Naive thymus-derived CD4-positive, alpha-beta T cell (primary cell): ENCODE measurements around the gene GNG12. TPM values are rescaled to one million over a fixed set of nuclear protein-coding genes. Genes with fewer than 3 reads are reported as not detected.

ENCODE experiments used
- ATAC-seq: fragments of 150-1000 bp; cut with Tn5 transposase; 2 replicates; pipeline ENCODE4 v1.10.0; 2021; ENCODE audit warnings: mild to moderate bottlenecking, moderate library complexity
- CTCF ChIA-PET: fragments of 350-600 bp; sonication (Branson Sonifier 250); formaldehyde crosslinking; loops from one replicate; lab custom pipeline; 2021; ENCODE audit warnings: antibody characterized with exemption; lab: Charles Lee
- POLR2A ChIA-PET: fragments of 350-600 bp; sonication (Branson Sonifier 250); formaldehyde crosslinking; loops from one replicate; lab custom pipeline; 2021; ENCODE audit warnings: antibody characterized with exemption, inconsistent platforms; lab: Charles Lee
- DNase-seq, 9 donors: peaks; one replicate each; pipeline versions ENCODE4 v3.0.0 to v3.0.0-alpha.2; 2020 to 2022; ENCODE audit warnings: mixed read lengths in 1 of 9
- H3K27ac ChIP-seq: one replicate; pipeline ENCODE4 v1.7.0; 2013; ENCODE audit warnings: mild to moderate bottlenecking, low read depth, low read length, moderate library complexity
- H3K27me3 ChIP-seq, 2 donors: one replicate each; pipeline ENCODE4 v1.7.0; 2013; ENCODE audit warnings: low read length in 2 of 2, mild to moderate bottlenecking in 2 of 2, moderate library complexity in 2 of 2; ENCODE audit not compliant: control insufficient read depth in 2 of 2, insufficient read depth in 2 of 2
- H3K36me3 ChIP-seq, 3 experiments: 1 replicate in 2 of 3; 2 replicates in 1 of 3; pipeline ENCODE4 v1.7.0; 2013; ENCODE audit warnings: low read length in 3 of 3, mild to moderate bottlenecking in 3 of 3, moderate library complexity in 1 of 3; ENCODE audit not compliant: insufficient read depth in 3 of 3, control insufficient read depth in 2 of 3
- H3K4me1 ChIP-seq, 2 donors: one replicate each; pipeline ENCODE4 v1.7.0; 2013; ENCODE audit warnings: low read length in 2 of 2, mild to moderate bottlenecking in 2 of 2, moderate library complexity in 1 of 2; ENCODE audit not compliant: control insufficient read depth in 2 of 2, insufficient read depth in 2 of 2
- H3K4me3 ChIP-seq: 2 replicates; pipeline ENCODE4 v1.7.0; 2013; ENCODE audit warnings: mild to moderate bottlenecking, low read length
- H3K9me3 ChIP-seq, 3 experiments: 1 replicate in 2 of 3; 2 replicates in 1 of 3; pipeline ENCODE4 v1.7.0; 2013; ENCODE audit warnings: low read length in 3 of 3; ENCODE audit not compliant: control insufficient read depth in 2 of 3
- H3K27ac Mint-ChIP-seq, 9 donors: one replicate each; pipeline ENCODE4 v1.8.0; 2020 to 2022; ENCODE audit warnings: mixed read lengths in 9 of 9, mild to moderate bottlenecking in 8 of 9, moderate library complexity in 5 of 9, inconsistent platforms in 2 of 9
- H3K27me3 Mint-ChIP-seq, 5 donors: one replicate each; pipeline ENCODE4 v1.8.0; 2021 to 2022; ENCODE audit warnings: mixed read lengths in 5 of 5, mild to moderate bottlenecking in 1 of 5
- H3K36me3 Mint-ChIP-seq, 5 donors: one replicate each; pipeline ENCODE4 v1.8.0; 2020 to 2022; ENCODE audit warnings: mixed read lengths in 5 of 5, mild to moderate bottlenecking in 3 of 5, inconsistent platforms in 1 of 5
- H3K4me1 Mint-ChIP-seq, 7 donors: one replicate each; pipeline ENCODE4 v1.8.0; 2020 to 2022; ENCODE audit warnings: mixed read lengths in 7 of 7, mild to moderate bottlenecking in 3 of 7, inconsistent platforms in 1 of 7
- H3K4me3 Mint-ChIP-seq, 10 donors: one replicate each; pipeline ENCODE4 v1.8.0; 2020 to 2022; ENCODE audit warnings: mild to moderate bottlenecking in 10 of 10, mixed read lengths in 10 of 10, moderate library complexity in 6 of 10, inconsistent platforms in 2 of 10
- H3K9me3 Mint-ChIP-seq, 11 donors: one replicate each; pipeline ENCODE4 v1.8.0; 2020 to 2022; ENCODE audit warnings: mixed read lengths in 11 of 11, mild to moderate bottlenecking in 4 of 11, inconsistent platforms in 1 of 11, moderate library complexity in 1 of 11
- intact Hi-C, 2 donors: fragments of 100-400 bp; cut with micrococcal nuclease; formaldehyde crosslinking; loops; one replicate each; pipeline ENCODE4 v1.15.1; 2023
- polyA plus RNA-seq, 2 donors: library from polyadenylated mRNA; unstranded; fragments of 300-500 nt; fragmentation: Illumina TruSeq; gene quantifications; one replicate each; pipeline ENCODE4 v1.2.3, GENCODE V29; 2021
- total RNA-seq, 6 experiments: library from RNA in 5 of 6; stranded (reverse) in 5 of 6; gene quantifications; 1 replicate in 5 of 6; 2 replicates in 1 of 6; pipeline ENCODE4 v1.2.3 and lab custom pipeline; 2021 to 2026

GNG12 gene
- total and polyA plus RNA-seq, 7 experiments from 2014 or later: not detected

DNA sequence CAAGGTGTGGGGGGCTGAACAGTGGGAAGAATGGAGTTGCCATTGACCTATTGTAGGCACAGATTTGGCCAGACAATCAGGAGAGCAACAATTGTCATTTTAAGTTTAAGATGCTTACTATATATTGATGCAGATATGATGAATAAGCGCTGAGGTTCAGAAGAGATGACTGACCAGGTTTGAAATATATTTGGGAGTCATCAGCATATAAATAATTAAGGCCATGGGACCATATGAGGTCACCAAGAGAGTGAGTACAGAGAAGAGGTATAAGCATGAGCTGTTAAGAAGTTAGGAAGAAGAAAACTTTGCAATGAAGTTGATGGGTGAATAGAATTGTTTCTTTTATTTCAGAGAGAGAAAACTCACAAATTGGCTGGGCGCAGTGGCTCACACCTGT lies 152.8 kb downstream of the GNG12 start:
- Histone ChIP-seq H3K27me3 (no peaks in the 10 kb centered on the region), H3K36me3 (no peaks in the 10 kb centered on the region), H3K27ac (no peak overlapping the region), H3K4me1 (peaks cover 5 to 12% of the 10 kb centered on the region in 2 donors), H3K4me3 (no peak overlapping the region), H3K9me3 (no peaks in the 10 kb centered on the region)
- Mint-ChIP-seq H3K9me3 (peaks cover 0 to 2% (median 0%) of the 10 kb centered on the region in 11 donors), H3K4me3 (no peak overlapping the region), H3K4me1 (peaks cover 8 to 25% (median 19%) of the 10 kb centered on the region in 7 donors), H3K27ac (no peak overlapping the region), H3K36me3 (peaks cover 0 to 2% (median 0%) of the 10 kb centered on the region in 5 donors), H3K27me3 (peaks cover 0 to 5% (median 0%) of the 10 kb centered on the region in 5 donors)
- ATAC-seq (no peak), DNase-seq (no peak)
- ChIA-PET POLR2A (no interaction called here), CTCF (no interaction called here)
- intact Hi-C loops: loop anchor here in 1 of 2 donors (10.0 kb wide), 3 partner anchors 346 to 1346 kb away; no protein-coding TSS in a partner anchor

GRCh38 chr1:67679691-67680090 lies 153.6 kb downstream of the GNG12 start:
- no peak overlapping the region for H3K4me3 ChIP-seq
- H3K9me3 ChIP-seq: no peaks in the 10 kb centered on the region
- Mint-ChIP-seq H3K4me3 (no peak overlapping the region), H3K4me1 (peaks cover 8 to 29% (median 23%) of the 10 kb centered on the region in 7 donors), H3K27ac (peak overlapping the region in 1 of 9 donors; percentile 73), H3K9me3 (no peaks in the 10 kb centered on the region), H3K36me3 (peaks cover 0 to 2% (median 0%) of the 10 kb centered on the region in 5 donors), H3K27me3 (peaks cover 0 to 5% (median 0%) of the 10 kb centered on the region in 5 donors)
- DNase-seq (no peak), ATAC-seq (no peak)
- ChIA-PET POLR2A (no interaction called here), CTCF (no interaction called here)
- peaks cover 10 to 19% of the 10 kb centered on the region in 2 donors for H3K4me1 ChIP-seq
- no peaks in the 10 kb centered on the region for H3K36me3 ChIP-seq
- intact Hi-C loops: loop anchor here in 1 of 2 donors (10.0 kb wide), 3 partner anchors 345 to 1345 kb away; no protein-coding TSS in a partner anchor
- no peak overlapping the region for H3K27ac ChIP-seq
- no peaks in the 10 kb centered on the region for H3K27me3 ChIP-seq

DNA sequence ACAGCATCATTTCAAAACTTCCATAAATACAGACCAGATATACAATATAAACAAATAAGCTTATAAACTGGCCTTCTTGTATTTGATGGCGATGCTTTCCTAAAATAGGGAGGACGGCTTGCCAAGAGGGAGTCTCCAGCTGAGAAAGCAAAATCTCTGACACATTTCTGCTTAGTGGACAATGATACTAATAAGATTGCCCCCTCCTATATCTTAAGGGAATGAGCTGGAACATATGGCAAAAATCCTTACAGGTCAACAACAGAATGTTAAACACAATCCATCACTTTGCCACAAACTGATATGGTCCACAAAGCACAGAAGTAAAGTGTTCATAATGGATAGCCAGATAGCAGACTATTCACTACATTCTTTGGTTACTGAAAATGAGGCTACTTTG lies 155.3 kb downstream of the GNG12 start:
- DNase-seq (no peak), ATAC-seq (no peak)
- Mint-ChIP-seq H3K4me3 (no peak overlapping the region), H3K27ac (no peak overlapping the region), H3K9me3 (no peaks in the 10 kb centered on the region), H3K4me1 (peaks cover 8 to 26% (median 24%) of the 10 kb centered on the region in 7 donors), H3K27me3 (peaks cover 0 to 12% (median 0%) of the 10 kb centered on the region in 5 donors), H3K36me3 (peaks cover 0 to 2% (median 0%) of the 10 kb centered on the region in 5 donors)
- Histone ChIP-seq H3K36me3 (no peaks in the 10 kb centered on the region), H3K4me1 (peaks cover 13 to 22% of the 10 kb centered on the region in 2 donors), H3K27me3 (no peaks in the 10 kb centered on the region), H3K4me3 (no peak overlapping the region), H3K27ac (no peak overlapping the region), H3K9me3 (no peaks in the 10 kb centered on the region)
- POLR2A ChIA-PET: interaction anchor here (4.5 kb wide), 1 partner anchor 7 kb away, joined by 48 read pairs; the partner anchor contains the start of gene GADD45A
- CTCF ChIA-PET: no interaction called here
- intact Hi-C loops: no loop called here

- Mint-ChIP-seq H3K36me3 (peaks cover 0 to 2% (median 0%) of the 10 kb centered on the region in 5 donors), H3K27me3 (peaks cover 0 to 15% (median 0%) of the 10 kb centered on the region in 5 donors), H3K27ac (no peak overlapping the region), H3K4me3 (no peak overlapping the region), H3K9me3 (no peaks in the 10 kb centered on the region), H3K4me1 (peaks cover 8 to 26% (median 24%) of the 10 kb centered on the region in 7 donors)
- H3K9me3 ChIP-seq: no peaks in the 10 kb centered on the region
- no peak overlapping the region for H3K27ac ChIP-seq
- H3K4me1 ChIP-seq: peaks cover 13 to 22% of the 10 kb centered on the region in 2 donors
- no peaks in the 10 kb centered on the region for H3K36me3 ChIP-seq
- H3K4me3 ChIP-seq: no peak overlapping the region
- intact Hi-C loops: no loop called here
- ChIA-PET CTCF (no interaction called here), POLR2A (interaction anchor here (4.5 kb wide), 1 partner anchor 8 kb away, joined by 48 read pairs; the partner anchor contains the start of gene GADD45A)
- DNase-seq: no peak
- H3K27me3 ChIP-seq: no peaks in the 10 kb centered on the region
- no peak for ATAC-seq
Measured at GRCh38 chr1:67677408-67677807, 155.9 kb downstream of the GNG12 start.

DNA sequence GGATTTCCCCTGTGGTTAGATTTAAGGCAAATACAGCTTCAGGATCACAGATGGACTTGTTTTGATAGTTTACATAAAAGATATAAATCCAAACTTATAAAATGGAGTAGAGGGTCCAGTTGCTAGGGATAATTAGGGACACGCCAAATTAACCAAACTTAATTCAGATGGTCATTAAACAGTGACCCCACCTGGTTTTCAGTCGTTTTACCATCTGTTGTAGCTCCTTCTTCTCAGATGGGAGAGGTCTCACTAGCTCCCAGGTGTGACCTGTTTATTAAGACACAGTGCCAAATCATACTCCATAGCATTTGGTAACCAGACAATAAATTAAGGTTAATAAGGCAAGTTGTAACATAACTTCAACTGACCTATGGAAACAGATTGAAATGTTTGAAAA lies 156.3 kb downstream of the GNG12 start:
- H3K36me3 Mint-ChIP-seq: peaks cover 0 to 2% (median 0%) of the 10 kb centered on the region in 5 donors
- Histone ChIP-seq H3K4me1 (peaks cover 13 to 22% of the 10 kb centered on the region in 2 donors), H3K36me3 (no peaks in the 10 kb centered on the region), H3K9me3 (no peaks in the 10 kb centered on the region), H3K27me3 (no peaks in the 10 kb centered on the region), H3K4me3 (no peak overlapping the region), H3K27ac (no peak overlapping the region)
- no peak for DNase-seq
- intact Hi-C loops: no loop called here
- ChIA-PET POLR2A (interaction anchor here (4.5 kb wide), 1 partner anchor 8 kb away, joined by 48 read pairs; the partner anchor contains the start of gene GADD45A), CTCF (no interaction called here)
- H3K4me1 Mint-ChIP-seq: peaks cover 8 to 26% (median 24%) of the 10 kb centered on the region in 7 donors
- peaks cover 0 to 19% (median 0%) of the 10 kb centered on the region in 5 donors for H3K27me3 Mint-ChIP-seq
- no peak overlapping the region for H3K27ac Mint-ChIP-seq
- no peak overlapping the region for H3K4me3 Mint-ChIP-seq
- no peak for ATAC-seq
- H3K9me3 Mint-ChIP-seq: no peaks in the 10 kb centered on the region

DNA sequence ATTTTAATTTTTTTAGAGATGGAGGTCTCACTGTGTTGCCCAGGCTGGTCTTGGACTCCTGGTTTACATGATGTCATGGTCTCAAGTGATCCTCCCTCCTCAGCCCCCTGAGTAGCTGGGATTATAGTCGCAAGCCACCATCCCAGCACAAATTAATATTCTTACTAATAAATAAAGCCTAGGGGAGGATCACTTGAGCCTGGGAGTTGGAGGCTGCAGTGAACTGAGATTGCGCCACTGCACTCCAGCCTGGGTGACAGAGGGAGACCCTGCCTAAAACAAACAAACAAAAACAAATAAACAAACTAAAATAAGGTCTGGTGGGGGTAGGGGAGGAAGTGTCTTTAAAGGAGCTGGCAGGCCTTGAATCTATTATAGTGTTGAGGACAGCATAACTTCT lies 157.0 kb downstream of the GNG12 start:
- no peaks in the 10 kb centered on the region for H3K36me3 ChIP-seq
- peak overlapping the region in 1 of 9 donors; percentile 63 for H3K27ac Mint-ChIP-seq
- no peak overlapping the region for H3K4me3 ChIP-seq
- H3K27me3 ChIP-seq: no peaks in the 10 kb centered on the region
- H3K27me3 Mint-ChIP-seq: peaks cover 0 to 23% (median 0%) of the 10 kb centered on the region in 5 donors
- intact Hi-C loops: no loop called here
- H3K9me3 ChIP-seq: no peaks in the 10 kb centered on the region
- no peak for DNase-seq
- no peak overlapping the region for H3K4me3 Mint-ChIP-seq
- ChIA-PET CTCF (no interaction called here), POLR2A (interaction anchor here (4.5 kb wide), 1 partner anchor 9 kb away, joined by 48 read pairs; the partner anchor contains the start of gene GADD45A)
- H3K36me3 Mint-ChIP-seq: peaks cover 0 to 2% (median 0%) of the 10 kb centered on the region in 5 donors
- peaks cover 13 to 22% of the 10 kb centered on the region in 2 donors for H3K4me1 ChIP-seq
- H3K27ac ChIP-seq: no peak overlapping the region
- no peak for ATAC-seq
- H3K4me1 Mint-ChIP-seq: peaks cover 8 to 26% (median 24%) of the 10 kb centered on the region in 7 donors
- H3K9me3 Mint-ChIP-seq: no peaks in the 10 kb centered on the region
